ENCODE data around the gene MSGN1.

DNA sequence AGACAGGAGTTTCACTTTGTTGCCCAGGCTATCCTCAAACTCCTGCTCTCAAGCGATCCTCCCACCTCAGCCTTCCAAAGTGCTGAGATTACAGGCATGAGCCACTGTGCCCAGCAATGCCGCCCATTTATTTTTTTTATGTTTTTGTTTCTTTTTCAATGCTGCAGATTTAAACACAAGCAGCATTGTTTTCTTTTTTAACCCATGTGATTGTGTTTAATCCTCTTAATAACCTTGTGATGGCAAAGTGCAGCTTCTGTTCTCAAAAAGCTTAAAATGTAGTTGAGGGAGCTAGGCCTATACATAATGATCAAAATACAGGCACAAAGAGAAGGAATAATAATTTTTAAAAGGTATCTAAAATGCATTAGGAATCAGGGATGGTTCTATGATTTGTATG is 11.5 kb downstream of the MSGN1 start:
- TF ChIP-seq, protein P1, sequence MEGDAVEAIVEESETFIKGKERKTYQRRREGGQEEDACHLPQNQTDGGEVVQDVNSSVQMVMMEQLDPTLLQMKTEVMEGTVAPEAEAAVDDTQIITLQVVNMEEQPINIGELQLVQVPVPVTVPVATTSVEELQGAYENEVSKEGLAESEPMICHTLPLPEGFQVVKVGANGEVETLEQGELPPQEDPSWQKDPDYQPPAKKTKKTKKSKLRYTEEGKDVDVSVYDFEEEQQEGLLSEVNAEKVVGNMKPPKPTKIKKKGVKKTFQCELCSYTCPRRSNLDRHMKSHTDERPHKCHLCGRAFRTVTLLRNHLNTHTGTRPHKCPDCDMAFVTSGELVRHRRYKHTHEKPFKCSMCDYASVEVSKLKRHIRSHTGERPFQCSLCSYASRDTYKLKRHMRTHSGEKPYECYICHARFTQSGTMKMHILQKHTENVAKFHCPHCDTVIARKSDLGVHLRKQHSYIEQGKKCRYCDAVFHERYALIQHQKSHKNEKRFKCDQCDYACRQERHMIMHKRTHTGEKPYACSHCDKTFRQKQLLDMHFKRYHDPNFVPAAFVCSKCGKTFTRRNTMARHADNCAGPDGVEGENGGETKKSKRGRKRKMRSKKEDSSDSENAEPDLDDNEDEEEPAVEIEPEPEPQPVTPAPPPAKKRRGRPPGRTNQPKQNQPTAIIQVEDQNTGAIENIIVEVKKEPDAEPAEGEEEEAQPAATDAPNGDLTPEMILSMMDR (conservative IDR thresholded peaks at IDR 0.05; ENCODE audit: low read length): no peak
- no peak for TF ChIP-seq EZH2phosphoT487 (IDR thresholded peaks at IDR 0.05; ENCODE audit: borderline replicate concordance)
